Esophagus squamous epithelium (tissue), 5 donors: ENCODE data around the gene DUSP16. TPM values are rescaled to one million over a fixed set of nuclear protein-coding genes. Genes with fewer than 3 reads are reported as not detected.

Source experiments
- DNase-seq: peaks from one replicate; lab custom pipeline; 2025; lab: John Stamatoyannopoulos, UW
- H3K27ac ChIP-seq, 4 donors: fragments of 200-600 bp; sonication (generic); one replicate each; pipeline ENCODE4 v1.5.1; 2016 to 2019; ENCODE audit warnings: mild to moderate bottlenecking in 1 of 4
- H3K27me3 ChIP-seq, 4 donors: fragments of 200-600 bp; sonication (generic); 1 replicate in 3 of 4; 2 replicates in 1 of 4; pipeline versions ENCODE4 v1.5.1 to v1.6.0; 2017 to 2021; ENCODE audit warnings: antibody characterized with exemption in 1 of 4
- H3K36me3 ChIP-seq, 3 donors: fragments of 200-600 bp; sonication (generic); one replicate each; pipeline ENCODE4 v1.5.1; 2016 to 2019
- H3K4me1 ChIP-seq, 3 donors: fragments of 200-600 bp; sonication (generic); one replicate each; pipeline ENCODE4 v1.5.1; 2017 to 2019
- H3K4me3 ChIP-seq, 4 donors: fragments of 200-600 bp; sonication (generic); 1 replicate in 3 of 4; 2 replicates in 1 of 4; pipeline ENCODE4 v1.5.1; 2016 to 2019; ENCODE audit warnings: mild to moderate bottlenecking in 2 of 4, moderate library complexity in 1 of 4
- H3K9me3 ChIP-seq, 3 donors: fragments of 200-600 bp; sonication (generic); one replicate each; pipeline ENCODE4 v1.5.1; 2016 to 2019
- CTCF ChIP-seq, 6 experiments: fragments of 450-650 bp in 4 of 6; fragments of 200-600 bp in 2 of 6; sonication (generic) in 2 of 6; IDR thresholded peaks; one replicate each; pipeline ENCODE4 v1.5.1; 2016 to 2019; ENCODE audit warnings: antibody characterized with exemption in 6 of 6, mild to moderate bottlenecking in 4 of 6, moderate library complexity in 4 of 6
- POLR2A ChIP-seq, 4 donors: fragments of 450-650 bp; IDR thresholded peaks; one replicate each; pipeline ENCODE4 v1.6.1; 2017; ENCODE audit warnings: antibody characterized with exemption in 4 of 4, mild to moderate bottlenecking in 4 of 4, moderate library complexity in 3 of 4
- WGBS, 2 donors: methylation state at CpG; one replicate each; pipeline ENCODE4 v1.1.5; 2018; 5-methylcytosine and 5-hydroxymethylcytosine counted together
- intact Hi-C: fragments of 100-400 bp; cut with DNase I; formaldehyde crosslinking; loops from one replicate; pipeline ENCODE4 v1.15.0; 2022
- total RNA-seq, 4 donors: library from RNA; depleted of rRNA; stranded (reverse); fragments of >200 nt; gene quantifications; one replicate each; pipeline ENCODE4 v1.1.0, GENCODE V29; 2016
- donor health status: DM: yes; HTN: yes; CAD: no.

DUSP16 gene
- total RNA-seq, 4 donors from 2014 or later: 15.6 to 27.9 (median 16.5) TPM

- no peaks in the 10 kb centered on the region for H3K9me3 ChIP-seq
- peak overlapping the region; percentile 97 to 100 (median 98) for H3K27ac ChIP-seq
- TF ChIP-seq POLR2A (IDR thresholded peaks at IDR 0.05) (peak in 3 of 4 donors; percentile 55 to 76 (median 69)), CTCF (IDR thresholded peaks at IDR 0.05) (no peak)
- H3K4me3 ChIP-seq: peak overlapping the region; percentile 67 to 99 (median 82)
- no peaks in the 10 kb centered on the region for H3K27me3 ChIP-seq
- WGBS, 2 donors: 9% methylated on average over 9 of the region's 9 CpGs
- peaks cover 14 to 43% (median 15%) of the 10 kb centered on the region in 3 donors for H3K4me1 ChIP-seq
- no peaks in the 10 kb centered on the region for H3K36me3 ChIP-seq
- intact Hi-C loops: loop anchor here (10.0 kb wide), 2 partner anchors 134 to 166 kb away; partner anchors contain the start of gene GPR19
- no peak for DNase-seq
Measured at GRCh38 chr12:12560587-12561370, 1.9 kb downstream of the DUSP16 start.

DNA sequence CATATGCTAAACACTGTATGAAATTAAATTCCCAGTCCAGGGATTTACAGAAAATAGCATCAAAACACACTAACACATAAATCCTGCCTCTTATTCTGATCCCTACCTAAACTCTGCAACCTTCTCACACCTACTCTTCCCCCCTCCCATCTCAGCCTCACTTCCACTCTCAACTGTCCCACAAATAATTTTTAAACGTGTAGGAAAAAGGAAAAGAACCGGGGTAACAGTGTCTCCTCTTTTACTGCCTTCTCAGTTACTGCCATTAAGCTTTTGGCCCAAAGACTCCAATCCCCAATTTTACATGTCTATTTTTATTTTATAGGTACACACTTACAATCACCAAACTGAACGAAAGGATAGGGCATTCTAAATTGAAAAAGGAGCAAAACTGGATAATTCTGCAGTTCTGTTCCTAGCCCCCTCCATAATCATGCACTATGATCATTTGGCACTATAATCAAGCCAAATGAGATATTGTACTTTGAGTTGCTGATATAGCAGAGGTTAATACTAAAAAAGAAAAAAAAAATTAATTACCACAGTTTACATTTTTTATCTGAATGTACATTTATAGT, 2.9 kb downstream of the DUSP16 start:
- H3K4me1 ChIP-seq: peaks cover 14 to 43% (median 15%) of the 10 kb centered on the region in 3 donors
- peak overlapping the region in 3 of 4 donors; percentile 22 to 99 (median 67) for H3K4me3 ChIP-seq
- WGBS, 2 donors: 38 to 40% methylated on average over 3 of the region's 3 CpGs
- H3K27me3 ChIP-seq: no peaks in the 10 kb centered on the region
- TF ChIP-seq CTCF (IDR thresholded peaks at IDR 0.05): no peak
- no peak for TF ChIP-seq POLR2A (IDR thresholded peaks at IDR 0.05)
- H3K9me3 ChIP-seq: no peaks in the 10 kb centered on the region
- no peak for DNase-seq
- H3K27ac ChIP-seq: peak overlapping the region in 3 of 4 donors; percentile 97 to 100 (median 100)
- no peaks in the 10 kb centered on the region for H3K36me3 ChIP-seq
- intact Hi-C loops: loop anchor here (10.0 kb wide), 2 partner anchors 135 to 165 kb away; partner anchors contain the start of gene GPR19

- Histone ChIP-seq H3K36me3 (peaks cover 0 to 4% (median 0%) of the 10 kb centered on the region in 3 donors), H3K27ac (peak overlapping the region in 1 of 4 donors; percentile 97), H3K27me3 (no peaks in the 10 kb centered on the region), H3K4me3 (no peak overlapping the region), H3K9me3 (no peaks in the 10 kb centered on the region), H3K4me1 (peaks cover 5 to 33% (median 6%) of the 10 kb centered on the region in 3 donors)
- 77 to 91% methylated on average over 4 of the region's 4 CpGs for WGBS, 2 donors
- intact Hi-C loops: no loop called here
- no peak for DNase-seq
- no peak for TF ChIP-seq POLR2A (IDR thresholded peaks at IDR 0.05)
- no peak for TF ChIP-seq CTCF (IDR thresholded peaks at IDR 0.05)
Measured at GRCh38 chr12:12558291-12558690, 4.4 kb downstream of the DUSP16 start.

GRCh38 chr12:12557733-12558132, 4.9 kb downstream of the DUSP16 start:
- Histone ChIP-seq H3K9me3 (no peaks in the 10 kb centered on the region), H3K27me3 (no peaks in the 10 kb centered on the region), H3K27ac (no peak overlapping the region), H3K4me3 (no peak overlapping the region), H3K36me3 (peaks cover 0 to 9% (median 0%) of the 10 kb centered on the region in 3 donors), H3K4me1 (peaks cover 3 to 28% (median 4%) of the 10 kb centered on the region in 3 donors)
- intact Hi-C loops: no loop called here
- TF ChIP-seq CTCF (IDR thresholded peaks at IDR 0.05) (no peak), POLR2A (IDR thresholded peaks at IDR 0.05) (no peak)
- 93 to 94% methylated on average over 3 of the region's 3 CpGs for WGBS, 2 donors
- no peak for DNase-seq

DNA sequence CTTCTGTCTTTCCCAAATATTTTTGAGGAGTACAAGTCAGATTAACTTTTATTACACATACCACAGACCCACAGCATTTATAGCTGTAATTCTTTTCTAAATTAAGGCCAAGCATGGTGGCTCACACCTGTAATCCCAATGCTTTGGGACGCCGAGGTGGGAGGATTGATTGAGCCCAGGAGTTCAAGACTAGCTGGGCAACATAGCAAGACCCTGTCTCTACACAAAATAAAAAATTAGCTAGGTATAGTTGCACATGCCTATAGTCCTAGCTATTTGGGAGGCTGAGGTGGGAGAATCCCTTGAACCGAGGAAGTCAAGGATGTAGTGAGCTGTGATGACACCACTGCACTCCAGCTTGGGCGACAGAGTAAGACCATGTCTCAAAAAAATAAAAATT, 7.0 kb downstream of the DUSP16 start:
- H3K9me3 ChIP-seq: no peaks in the 10 kb centered on the region
- WGBS, 2 donors: 91 to 99% methylated on average over 4 of the region's 4 CpGs
- H3K27me3 ChIP-seq: no peaks in the 10 kb centered on the region
- H3K27ac ChIP-seq: no peak overlapping the region
- H3K36me3 ChIP-seq: peaks cover 0 to 29% (median 0%) of the 10 kb centered on the region in 3 donors
- no peak for DNase-seq
- peaks cover 3 to 25% (median 4%) of the 10 kb centered on the region in 3 donors for H3K4me1 ChIP-seq
- intact Hi-C loops: no loop called here
- TF ChIP-seq CTCF (IDR thresholded peaks at IDR 0.05): no peak
- no peak for TF ChIP-seq POLR2A (IDR thresholded peaks at IDR 0.05)
- no peak overlapping the region for H3K4me3 ChIP-seq
